HepG2 (cell line): Measurements from ENCODE around the gene HOXA7. TPM values are rescaled to one million over a fixed set of nuclear protein-coding genes. Genes with fewer than 3 reads are reported as not detected.

Experiments
- ARNT2 ChIP-seq: sonication (generic); formaldehyde crosslinking; IDR thresholded peaks from 2 replicates; pipeline ENCODE4 v1.8.0; 2022; ENCODE audit warnings: mild to moderate bottlenecking, low read depth, missing genetic modification reagents, moderate library complexity
- BORCS8-MEF2B ChIP-seq: sonication (generic); formaldehyde crosslinking; IDR thresholded peaks from 2 replicates; pipeline ENCODE4 v1.8.0; 2022; ENCODE audit warnings: mild to moderate bottlenecking, missing genetic modification reagents
- CBX2 ChIP-seq, 2 experiments: fragments of 200-600 bp in 1 of 2; sonication (generic); formaldehyde crosslinking in 1 of 2; IDR thresholded peaks; 2 replicates each; pipeline versions ENCODE4 v1.7.0 to v1.8.1; 2018 to 2022; ENCODE audit warnings: low read depth in 2 of 2, low read length in 1 of 2, mild to moderate bottlenecking in 1 of 2, missing genetic modification reagents in 1 of 2
- CCDC6 ChIP-seq: sonication (generic); formaldehyde crosslinking; IDR thresholded peaks from 2 replicates; pipeline ENCODE4 v1.8.1; 2022; ENCODE audit warnings: mild to moderate bottlenecking, missing genetic modification reagents, moderate library complexity
- CHCHD3 ChIP-seq: sonication (generic); formaldehyde crosslinking; IDR thresholded peaks from 2 replicates; pipeline ENCODE4 v1.8.0; 2022; ENCODE audit warnings: mild to moderate bottlenecking, missing genetic modification reagents, moderate library complexity
- CSRNP2 ChIP-seq: sonication (generic); formaldehyde crosslinking; conservative IDR thresholded peaks from 2 replicates; pipeline ENCODE4 v1.8.0; 2022; ENCODE audit warnings: low read depth, missing genetic modification reagents
- FOSL2 ChIP-seq: sonication (generic); formaldehyde crosslinking; IDR thresholded peaks from 2 replicates; pipeline ENCODE4 v1.4.0; 2020; ENCODE audit warnings: missing genetic modification reagents
- IKZF1 ChIP-seq: fragments of 450-650 bp; IDR thresholded peaks from 2 replicates; pipeline ENCODE4 v1.7.1; 2016
- MIXL1 ChIP-seq: IDR thresholded peaks from 2 replicates; pipeline ENCODE4 v1.6.1; 2016
- NR2F1 ChIP-seq, 2 experiments: fragments of 450-650 bp in 1 of 2; formaldehyde crosslinking in 1 of 2; IDR thresholded peaks; 2 replicates each; pipeline versions ENCODE4 v1.5.0 to v1.6.1; 2016 to 2020; ENCODE audit warnings: mild to moderate bottlenecking in 1 of 2, missing compliant biosample characterization in 1 of 2, missing genetic modification reagents in 1 of 2, moderate library complexity in 1 of 2
- RBAK ChIP-seq: sonication (generic); formaldehyde crosslinking; IDR thresholded peaks from 2 replicates; pipeline ENCODE4 v1.5.1; 2020; ENCODE audit warnings: mild to moderate bottlenecking, missing genetic modification reagents
- SUZ12 ChIP-seq: fragments of 150-350 bp; IDR thresholded peaks from 2 replicates; pipeline ENCODE4 v1.6.1; 2014; ENCODE audit warnings: low read depth, low read length
- TAF15 ChIP-seq: fragments of 200-400 bp; formaldehyde crosslinking; IDR thresholded peaks from one replicate; pipeline ENCODE4 v1.6.1; 2018; ENCODE audit warnings: mild to moderate bottlenecking, low read depth, low read length; ENCODE audit not compliant: poor library complexity, severe bottlenecking
- TMF1 ChIP-seq: sonication (generic); formaldehyde crosslinking; IDR thresholded peaks from 2 replicates; pipeline ENCODE4 v1.8.1; 2022; ENCODE audit warnings: low read depth, missing genetic modification reagents
- ZBTB33 ChIP-seq: sonication (generic); formaldehyde crosslinking; IDR thresholded peaks from 2 replicates; pipeline ENCODE4 v1.4.0; 2020; ENCODE audit warnings: missing genetic modification reagents
- ZFY ChIP-seq: sonication (generic); formaldehyde crosslinking; IDR thresholded peaks from 2 replicates; pipeline ENCODE4 v1.4.0; 2020; ENCODE audit warnings: missing genetic modification reagents
- ZNF10 ChIP-seq: sonication (generic); formaldehyde crosslinking; IDR thresholded peaks from 2 replicates; pipeline ENCODE4 v1.4.0; 2020; ENCODE audit warnings: mild to moderate bottlenecking, low read depth, missing genetic modification reagents, borderline replicate concordance
- ZNF160 ChIP-seq: sonication (generic); formaldehyde crosslinking; IDR thresholded peaks from 2 replicates; pipeline ENCODE4 v1.8.0; 2022; ENCODE audit warnings: mild to moderate bottlenecking, inconsistent platforms, missing genetic modification reagents
- ZNF20 ChIP-seq: sonication (generic); formaldehyde crosslinking; IDR thresholded peaks from 2 replicates; pipeline ENCODE4 v1.4.0; 2020; ENCODE audit warnings: mild to moderate bottlenecking, moderate library complexity, missing genetic modification reagents
- ZNF205 ChIP-seq: IDR thresholded peaks from 2 replicates; pipeline ENCODE4 v1.6.1; 2018; ENCODE audit warnings: missing biosample characterization, missing genetic modification reagents
- ZNF33A ChIP-seq: sonication (generic); formaldehyde crosslinking; IDR thresholded peaks from 2 replicates; pipeline ENCODE4 v1.5.1; 2020; ENCODE audit warnings: missing genetic modification reagents, mild to moderate bottlenecking, moderate library complexity, borderline replicate concordance
- ZNF558 ChIP-seq: sonication (generic); formaldehyde crosslinking; IDR thresholded peaks from 2 replicates; pipeline ENCODE4 v1.9.0; 2022; ENCODE audit warnings: mild to moderate bottlenecking, missing genetic modification reagents, borderline replicate concordance
- ZNF616 ChIP-seq: sonication (generic); formaldehyde crosslinking; IDR thresholded peaks from 2 replicates; pipeline ENCODE4 v1.5.0; 2020; ENCODE audit warnings: low read depth, mild to moderate bottlenecking, missing genetic modification reagents
- ZNF775 ChIP-seq: sonication (generic); formaldehyde crosslinking; IDR thresholded peaks from 2 replicates; pipeline ENCODE4 v1.4.0; 2020; ENCODE audit warnings: missing genetic modification reagents, mild to moderate bottlenecking, moderate library complexity, borderline replicate concordance
- polyA plus RNA-seq, 8 experiments: library from polyadenylated mRNA; depleted of rRNA in 3 of 8; stranded (reverse) in 7 of 8; unstranded in 1 of 8; fragments of >200 nt; fragmentation: Illumina TruSeq in 4 of 8; extraction: Trizol in 4 of 8; gene quantifications; 2 replicates each; pipeline versions ENCODE4 v1.2.1 to v1.2.3, GENCODE V29; 2011 to 2016; ENCODE audit warnings: low read depth in 4 of 8, missing spikeins in 1 of 8, mixed read lengths in 1 of 8; ENCODE audit not compliant: insufficient read depth in 1 of 8
- total RNA-seq, 5 experiments: library from RNA; depleted of rRNA; stranded (reverse); fragments of >200 nt; fragmentation: Illumina TruSeq; extraction: Trizol; gene quantifications; 2 replicates each; pipeline ENCODE4 v1.2.3, GENCODE V29; 2016; ENCODE audit warnings: low read depth in 1 of 5
- TF ChIP-seq, protein P1 (sequence below): sonication (generic); formaldehyde crosslinking; IDR thresholded peaks from 2 replicates; pipeline ENCODE4 v1.8.1; 2023; ENCODE audit warnings: mild to moderate bottlenecking, inconsistent platforms, moderate library complexity, missing genetic modification reagents, borderline replicate concordance

The HOXA7 gene
- total and polyA plus RNA-seq, 2 of the 13 experiments (the other 11 are each of a cell fraction or from before 2014, with no cell fraction given), result 0.05 TPM; not detected in 1

DNA sequence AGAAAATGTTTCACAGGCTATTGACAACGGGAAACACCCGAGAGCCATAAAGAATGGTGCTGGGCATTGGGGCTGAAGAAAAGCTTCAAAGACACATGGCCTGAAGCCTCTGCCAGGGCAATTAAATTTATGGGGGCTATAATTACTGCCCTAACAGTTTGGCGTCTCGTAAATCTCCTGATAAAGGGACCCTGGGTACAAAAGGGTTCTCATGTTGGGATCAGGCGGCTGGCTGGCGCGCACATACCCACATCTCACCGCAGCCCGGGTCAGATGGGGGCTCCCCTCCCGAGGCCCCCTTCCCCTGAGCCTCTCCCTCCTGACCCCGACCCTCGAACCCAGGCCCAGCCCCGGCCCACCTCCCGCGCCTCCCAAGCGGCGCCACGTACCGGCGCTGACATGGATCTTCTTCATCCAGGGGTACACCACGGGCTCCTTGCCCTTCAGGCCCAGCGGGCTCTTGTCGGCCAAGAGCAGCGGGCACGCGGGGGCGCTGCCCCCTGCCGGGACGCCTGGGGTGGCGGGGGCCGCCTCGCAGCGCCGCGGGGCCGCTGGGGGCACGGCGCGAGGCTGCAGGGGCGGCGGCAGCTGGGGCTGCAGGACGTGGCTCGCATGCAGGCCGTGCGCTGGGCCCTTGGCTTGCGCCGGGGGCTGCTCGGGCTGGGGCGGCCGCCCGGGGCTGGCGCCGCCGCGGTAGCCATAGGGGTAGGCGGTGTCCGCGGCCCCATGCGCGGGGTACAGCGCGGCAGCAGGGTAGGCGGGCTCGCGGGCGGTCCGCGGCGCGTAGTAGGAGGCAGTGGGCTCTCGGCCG is 26.5 kb downstream of the HOXA7 start (continued):
- no peak for TF ChIP-seq BORCS8-MEF2B (CRISPR knock-in tag)
- TF ChIP-seq IKZF1, result no peak
- TF ChIP-seq CCDC6, result no peak
- no peak for TF ChIP-seq ZNF616 (CRISPR knock-in tag)
- TF ChIP-seq MIXL1 (CRISPR knock-in tag), result no peak
- no peak for TF ChIP-seq NR2F1 (CRISPR knock-in tag; IDR thresholded peaks at IDR 0.05)
- no peak for TF ChIP-seq ZNF10 (CRISPR knock-in tag)
- TF ChIP-seq ZNF775 (CRISPR knock-in tag), result no peak
- TF ChIP-seq ARNT2, result no peak
- TF ChIP-seq ZNF160 (CRISPR knock-in tag), result no peak
- TF ChIP-seq ZNF33A (CRISPR knock-in tag), result no peak
- TF ChIP-seq CHCHD3, result no peak
- TF ChIP-seq ZNF558, result 0 out of 2 replicates have a peak, but pooled peaks have one; percentile 1
- TF ChIP-seq SUZ12, result no peak
- TF ChIP-seq ZFY, result peak; percentile 70
- no peak for TF ChIP-seq RBAK
- no peak for TF ChIP-seq CBX2 (IDR thresholded peaks at IDR 0.05; ENCODE audit: low read depth, low read length)
- TF ChIP-seq CBX2 (CRISPR knock-in tag; IDR thresholded peaks at IDR 0.05; ENCODE audit: low read depth), result no peak
- no peak for TF ChIP-seq ZNF20
- peak; percentile 30; the same call in 1 of the 2 replicates for TF ChIP-seq FOSL2 (CRISPR knock-in tag)
- no peak for TF ChIP-seq CSRNP2
- TF ChIP-seq, protein P1, sequence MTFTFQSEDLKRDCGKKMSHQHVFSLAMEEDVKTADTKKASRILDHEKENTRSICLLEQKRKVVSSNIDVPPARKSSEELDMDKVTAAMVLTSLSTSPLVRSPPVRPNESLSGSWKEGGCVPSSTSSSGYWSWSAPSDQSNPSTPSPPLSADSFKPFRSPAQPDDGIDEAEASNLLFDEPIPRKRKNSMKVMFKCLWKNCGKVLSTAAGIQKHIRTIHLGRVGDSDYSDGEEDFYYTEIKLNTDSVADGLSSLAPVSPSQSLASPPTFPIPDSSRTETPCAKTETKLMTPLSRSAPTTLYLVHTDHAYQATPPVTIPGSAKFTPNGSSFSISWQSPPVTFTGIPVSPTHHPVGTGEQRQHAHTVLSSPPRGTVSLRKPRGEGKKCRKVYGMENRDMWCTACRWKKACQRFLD (CRISPR knock-in tag), result no peak
- no peak for TF ChIP-seq TAF15
- TF ChIP-seq ZBTB33, result no peak
- no peak for TF ChIP-seq ZNF205 (CRISPR knock-in tag)
- peak; percentile 22; the same call in 1 of the 2 replicates for TF ChIP-seq TMF1
